Activated T-helper 2 cell treated with anti-CD3 and anti-CD28 coated beads, Interferon-gamma antibody, Interleukin-2, Interleukin-4, amounts not matched to agents 10 μg/mL and 5 μg/mL and 100 μg/mL, durations not matched to agents 14 hours and 24 hours and 36 hours (primary cell): ENCODE measurements around the gene WWOX. TPM values are rescaled to one million over a fixed set of nuclear protein-coding genes. Genes with fewer than 3 reads are reported as not detected.
"Not testable (repeated sequence)": the region's sequence is repeated elsewhere in the genome, so short reads cannot be mapped to it uniquely, and the experiment has no call there.

Source experiments
- DNase-seq: peaks from one replicate; pipeline ENCODE4 v3.0.0; 2021; ENCODE audit warnings: low spot score
- H3K27ac Mint-ChIP-seq: one replicate; pipeline ENCODE4 v1.8.0; 2021; ENCODE audit warnings: mixed read lengths
- H3K27me3 Mint-ChIP-seq: one replicate; pipeline ENCODE4 v1.8.0; 2021; ENCODE audit warnings: low read depth, mixed read lengths
- H3K36me3 Mint-ChIP-seq: one replicate; pipeline ENCODE4 v1.8.0; 2021; ENCODE audit warnings: low read depth, mixed read lengths
- H3K4me1 Mint-ChIP-seq: one replicate; pipeline ENCODE4 v1.8.0; 2021; ENCODE audit warnings: low read depth, mixed read lengths
- H3K4me3 Mint-ChIP-seq: one replicate; pipeline ENCODE4 v1.8.0; 2021; ENCODE audit warnings: low read depth, mild to moderate bottlenecking, moderate library complexity, mixed read lengths
- H3K9me3 Mint-ChIP-seq: one replicate; pipeline ENCODE4 v1.8.0; 2021; ENCODE audit warnings: mixed read lengths
- intact Hi-C: fragments of 100-400 bp; cut with micrococcal nuclease; formaldehyde crosslinking; loops from one replicate; pipeline ENCODE4 v1.15.1; 2023
- total RNA-seq: library from RNA; stranded (reverse); gene quantifications from 2 replicates; pipeline ENCODE4 v1.2.3, GENCODE V29; 2022

Gene WWOX
- total RNA-seq, 1 donor from 2014 or later = 19.0 TPM

- Mint-ChIP-seq H3K9me3 (peaks cover 18% of the 10 kb centered on the region), H3K27ac (no peak overlapping the region), H3K4me3 (no peak overlapping the region), H3K4me1 (peaks cover 41% of the 10 kb centered on the region), H3K36me3 (peaks cover 9% of the 10 kb centered on the region), H3K27me3 (no peaks in the 10 kb centered on the region)
- intact Hi-C loops = no loop called here
- no peak for DNase-seq
These were observed 1113.8 kb downstream of the WWOX start for GRCh38 chr16:79213214-79213613.

DNA sequence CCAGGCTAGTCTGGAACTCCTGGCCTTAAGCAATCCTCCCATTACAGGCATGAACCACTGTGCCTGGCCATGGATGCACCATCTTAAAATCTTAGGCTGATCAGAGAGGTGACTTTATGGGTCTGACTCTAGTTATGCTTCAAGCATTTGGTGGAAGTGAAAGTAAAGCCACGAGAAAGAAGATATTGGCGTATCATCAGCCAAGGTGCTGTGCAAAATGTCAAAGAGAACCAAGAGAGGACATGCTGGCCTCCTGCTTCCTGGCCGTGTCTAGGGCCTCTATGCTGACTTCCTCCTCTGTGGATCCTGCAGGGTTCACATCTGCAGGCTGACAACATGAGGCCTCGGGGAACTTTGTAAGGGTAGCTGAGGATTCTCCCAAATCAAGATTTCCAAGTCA, 1115.8 kb downstream of the WWOX start:
- Mint-ChIP-seq H3K4me1 (peaks cover 41% of the 10 kb centered on the region), H3K36me3 (peaks cover 9% of the 10 kb centered on the region), H3K27ac (no peak overlapping the region), H3K27me3 (no peaks in the 10 kb centered on the region), H3K9me3 (peaks cover 18% of the 10 kb centered on the region), H3K4me3 (no peak overlapping the region)
- no peak for DNase-seq
- intact Hi-C loops = loop anchor here (5.0 kb wide), 5 partner anchors 33 to 438 kb away; partner anchors contain the start of gene MAF

DNA sequence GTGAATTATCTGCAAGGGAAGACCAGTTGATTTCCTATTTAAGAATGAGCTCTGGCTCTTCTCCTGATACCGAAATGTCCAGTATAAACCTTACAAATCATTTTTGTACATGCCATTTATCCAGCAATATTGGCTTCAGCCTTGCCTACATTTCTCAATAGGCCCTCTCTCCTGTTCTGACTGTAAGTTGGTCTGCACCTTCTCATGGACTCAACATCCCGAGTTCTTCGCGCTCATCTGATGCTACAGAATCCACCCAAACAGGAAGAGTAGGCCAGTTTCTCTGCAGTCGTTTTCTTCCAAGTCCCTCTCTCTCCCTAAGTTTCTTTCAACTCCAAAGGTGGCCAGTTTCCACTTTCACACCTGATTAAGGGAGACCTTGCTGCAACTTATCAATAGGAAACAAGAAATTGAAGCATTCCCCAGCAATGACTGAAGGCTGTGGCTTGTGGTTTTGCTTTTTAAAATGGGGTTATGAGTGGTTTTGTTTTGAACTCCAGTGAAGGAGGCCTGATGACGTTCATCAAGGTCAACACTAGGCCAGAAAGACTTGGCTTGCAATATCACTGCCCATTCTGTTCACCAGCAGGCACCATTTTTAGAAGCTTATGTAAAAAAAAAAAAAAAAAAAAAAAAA, 1118.0 kb downstream of the WWOX start:
- no peaks in the 10 kb centered on the region for H3K27me3 Mint-ChIP-seq
- DNase-seq = peak; percentile 34
- H3K9me3 Mint-ChIP-seq = peaks cover 18% of the 10 kb centered on the region
- peaks cover 32% of the 10 kb centered on the region for H3K4me1 Mint-ChIP-seq
- intact Hi-C loops = loop anchor here (1.0 to 5.0 kb wide), 8 partner anchors 35 to 440 kb away; partner anchors contain the start of gene MAF
- H3K4me3 Mint-ChIP-seq = no peak overlapping the region
- peak overlapping the region; percentile 13 for H3K27ac Mint-ChIP-seq
- peaks cover 9% of the 10 kb centered on the region for H3K36me3 Mint-ChIP-seq

GRCh38 chr16:79218351-79218750, 1118.9 kb downstream of the WWOX start:
- peak overlapping the region; percentile 43 for H3K27ac Mint-ChIP-seq
- peaks cover 30% of the 10 kb centered on the region for H3K4me1 Mint-ChIP-seq
- peaks cover 5% of the 10 kb centered on the region for H3K27me3 Mint-ChIP-seq
- H3K36me3 Mint-ChIP-seq = peaks cover 9% of the 10 kb centered on the region
- intact Hi-C loops = loop anchor here (5.0 kb wide), 5 partner anchors 36 to 441 kb away; partner anchors contain the start of gene MAF
- no peak for DNase-seq
- no peak overlapping the region for H3K4me3 Mint-ChIP-seq
- H3K9me3 Mint-ChIP-seq = peaks cover 18% of the 10 kb centered on the region

GRCh38 chr16:79225994-79226393, 1126.5 kb downstream of the WWOX start:
- H3K27me3 Mint-ChIP-seq = peaks cover 17% of the 10 kb centered on the region
- intact Hi-C loops, H3K4me1 Mint-ChIP-seq, H3K27ac Mint-ChIP-seq, H3K9me3 Mint-ChIP-seq, H3K4me3 Mint-ChIP-seq, DNase-seq, H3K36me3 Mint-ChIP-seq: not testable (repeated sequence)

DNA sequence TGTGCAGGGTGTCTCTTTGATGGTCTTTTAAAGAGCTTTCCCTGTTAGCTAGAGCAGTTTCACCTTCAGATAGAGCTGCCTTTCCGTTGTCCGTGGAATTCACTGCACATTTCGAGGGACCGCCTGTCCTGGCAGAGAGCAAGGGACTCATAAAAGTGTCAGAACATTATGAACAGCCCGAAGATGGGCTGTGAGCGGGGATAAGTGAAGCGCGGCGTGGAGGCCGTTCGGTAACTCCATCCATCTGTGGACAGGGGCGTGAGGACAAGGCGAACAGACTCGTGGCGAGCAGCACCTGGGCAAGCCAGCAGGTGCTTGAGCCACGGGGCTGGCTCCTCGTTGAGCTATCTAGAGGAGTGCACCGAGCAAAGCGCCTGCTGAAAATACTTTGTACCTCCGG, 1129.9 kb downstream of the WWOX start:
- H3K4me3 Mint-ChIP-seq = no peak overlapping the region
- peaks cover 10% of the 10 kb centered on the region for H3K27me3 Mint-ChIP-seq
- H3K27ac Mint-ChIP-seq = no peak overlapping the region
- H3K9me3 Mint-ChIP-seq = peaks cover 9% of the 10 kb centered on the region
- intact Hi-C loops = no loop called here
- H3K36me3 Mint-ChIP-seq = no peaks in the 10 kb centered on the region
- no peak for DNase-seq
- no peaks in the 10 kb centered on the region for H3K4me1 Mint-ChIP-seq

DNA sequence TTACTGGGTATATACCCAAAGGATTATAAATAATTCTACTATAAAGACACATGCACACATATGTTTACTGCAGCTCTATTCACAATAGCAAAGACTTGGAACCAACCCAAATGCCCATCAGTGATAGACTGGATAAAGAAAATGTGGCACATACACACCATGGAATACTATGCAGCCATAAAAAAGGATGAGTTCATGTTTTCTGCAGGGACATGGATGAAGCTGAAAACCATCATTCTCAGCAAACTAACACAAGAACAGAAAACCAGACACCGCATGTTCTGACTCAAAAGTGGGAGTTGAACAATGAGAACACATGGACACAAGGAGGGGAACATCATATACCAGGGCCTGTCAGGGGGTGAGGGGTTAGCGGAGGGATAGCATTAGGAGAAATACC, 1146.2 kb downstream of the WWOX start:
- H3K27ac Mint-ChIP-seq, DNase-seq, H3K4me3 Mint-ChIP-seq, intact Hi-C loops, H3K36me3 Mint-ChIP-seq, H3K4me1 Mint-ChIP-seq: not testable (repeated sequence)
- H3K27me3 Mint-ChIP-seq = peaks cover 16% of the 10 kb centered on the region
- peaks cover 16% of the 10 kb centered on the region for H3K9me3 Mint-ChIP-seq

DNA sequence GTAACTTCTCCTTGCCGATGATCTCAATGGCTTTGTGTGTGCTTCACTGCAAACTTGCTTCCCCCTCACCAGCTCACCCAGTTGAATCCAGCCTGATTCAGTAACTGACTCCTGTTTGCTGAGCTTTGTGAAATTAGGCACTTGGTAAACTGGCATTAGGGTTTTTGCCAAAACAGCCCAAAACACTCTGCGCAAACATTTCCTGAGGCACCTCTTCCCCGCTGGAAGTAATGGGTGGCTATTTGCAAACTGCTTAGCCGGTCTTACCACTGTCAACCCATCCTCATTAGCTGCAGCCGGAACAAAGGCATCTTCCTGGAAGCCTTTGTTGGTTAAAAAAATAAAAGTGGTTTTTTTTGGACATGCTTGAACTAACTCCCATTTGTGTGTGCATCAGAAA, 1147.9 kb downstream of the WWOX start:
- intact Hi-C loops = no loop called here
- no peak overlapping the region for H3K27ac Mint-ChIP-seq
- DNase-seq = no peak
- no peaks in the 10 kb centered on the region for H3K36me3 Mint-ChIP-seq
- no peaks in the 10 kb centered on the region for H3K4me1 Mint-ChIP-seq
- no peak overlapping the region for H3K4me3 Mint-ChIP-seq
- H3K27me3 Mint-ChIP-seq = peaks cover 15% of the 10 kb centered on the region
- peaks cover 11% of the 10 kb centered on the region for H3K9me3 Mint-ChIP-seq

DNA sequence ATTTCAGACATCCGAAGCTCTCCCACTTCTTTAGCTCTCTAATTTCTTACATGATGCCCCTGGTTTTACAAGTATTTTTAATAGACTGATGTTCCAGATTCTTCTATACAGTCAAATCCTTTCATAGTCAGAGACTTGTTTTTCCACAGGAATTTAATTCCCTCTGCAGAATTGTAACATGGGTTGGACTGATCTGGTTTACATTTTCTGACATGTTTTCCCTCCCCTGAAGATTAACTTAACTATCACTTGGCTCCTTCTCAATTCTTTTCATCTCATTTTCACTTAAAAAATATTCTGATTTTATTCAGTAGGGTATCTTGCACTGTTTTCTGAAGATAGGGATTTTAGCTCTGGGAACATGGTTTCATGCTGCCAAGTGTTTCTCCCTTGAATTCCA, 1148.9 kb downstream of the WWOX start:
- H3K9me3 Mint-ChIP-seq = peaks cover 6% of the 10 kb centered on the region
- DNase-seq = no peak
- H3K36me3 Mint-ChIP-seq = no peaks in the 10 kb centered on the region
- H3K4me1 Mint-ChIP-seq = no peaks in the 10 kb centered on the region
- intact Hi-C loops = no loop called here
- H3K4me3 Mint-ChIP-seq = no peak overlapping the region
- H3K27me3 Mint-ChIP-seq = peaks cover 9% of the 10 kb centered on the region
- no peak overlapping the region for H3K27ac Mint-ChIP-seq

- no peak for DNase-seq
- Mint-ChIP-seq H3K36me3 (no peaks in the 10 kb centered on the region), H3K4me3 (no peak overlapping the region), H3K9me3 (no peaks in the 10 kb centered on the region), H3K27ac (no peak overlapping the region), H3K4me1 (no peaks in the 10 kb centered on the region), H3K27me3 (peaks cover 4% of the 10 kb centered on the region)
- intact Hi-C loops = no loop called here
These were observed 1151.1 kb downstream of the WWOX start for GRCh38 chr16:79250502-79251098.

DNA sequence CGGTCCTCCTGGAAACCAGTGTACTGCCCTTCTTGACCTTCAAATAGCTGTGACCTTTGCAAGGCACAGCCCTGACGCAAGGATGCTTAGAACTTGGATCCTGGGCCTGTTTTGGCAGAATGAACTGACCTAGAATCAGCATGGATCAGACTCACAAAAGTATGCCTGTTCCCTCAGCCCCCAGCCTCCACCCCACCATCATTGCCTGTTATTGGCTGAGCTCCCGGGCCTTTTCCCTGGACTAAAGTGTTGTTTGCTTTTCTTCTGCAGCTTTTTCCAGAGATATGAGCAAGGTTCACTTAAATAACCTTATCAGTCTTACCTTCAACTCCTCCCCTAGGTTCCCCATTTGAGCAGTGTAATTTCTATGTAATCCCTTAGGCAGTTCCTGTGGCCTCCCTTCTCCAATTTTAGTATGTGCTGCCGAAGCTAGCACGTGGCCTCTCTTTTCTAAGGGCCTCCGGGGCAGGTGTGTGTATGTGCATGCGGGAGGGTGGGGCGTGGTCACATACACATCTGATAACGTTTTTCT, 1153.7 kb downstream of the WWOX start:
- H3K36me3 Mint-ChIP-seq = no peaks in the 10 kb centered on the region

DNA sequence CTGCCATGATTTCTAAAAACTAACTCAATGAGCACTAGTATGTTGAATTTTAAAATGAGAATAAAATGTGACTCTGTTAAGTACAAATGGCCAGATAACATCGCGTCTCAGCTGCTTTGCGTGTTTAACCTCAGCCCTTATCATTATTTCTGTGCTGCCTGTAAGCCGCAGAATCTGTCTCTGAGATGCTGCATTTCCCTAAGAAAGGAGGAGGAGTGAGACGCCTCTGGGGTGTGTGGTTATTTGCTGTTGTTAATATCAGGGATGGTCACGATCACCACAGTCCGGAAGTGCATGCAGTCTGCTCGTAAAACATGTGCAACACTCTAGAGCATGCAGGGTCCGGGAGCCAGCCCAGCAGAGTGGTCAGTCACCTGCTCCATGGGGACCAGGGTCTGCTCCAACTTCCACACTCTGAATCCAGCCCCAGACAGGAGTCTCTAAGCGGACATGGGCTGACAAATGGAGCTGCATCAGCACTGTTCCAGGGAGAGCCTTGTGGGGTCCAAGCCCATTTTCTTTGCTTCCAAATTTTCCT, 1158.6 kb downstream of the WWOX start:
- Mint-ChIP-seq H3K9me3 (no peaks in the 10 kb centered on the region), H3K36me3 (no peaks in the 10 kb centered on the region), H3K27ac (no peak overlapping the region), H3K4me1 (peaks cover 37% of the 10 kb centered on the region), H3K27me3 (no peaks in the 10 kb centered on the region), H3K4me3 (no peak overlapping the region)
- intact Hi-C loops = no loop called here
- no peak for DNase-seq

More for the DNA sequence above, 1153.7 kb downstream of the WWOX start:
- no peak overlapping the region for H3K4me3 Mint-ChIP-seq
- H3K27me3 Mint-ChIP-seq = peaks cover 4% of the 10 kb centered on the region
- intact Hi-C loops = no loop called here
- no peak overlapping the region for H3K27ac Mint-ChIP-seq
- H3K4me1 Mint-ChIP-seq = peaks cover 9% of the 10 kb centered on the region
- DNase-seq = no peak
- no peaks in the 10 kb centered on the region for H3K9me3 Mint-ChIP-seq

DNA sequence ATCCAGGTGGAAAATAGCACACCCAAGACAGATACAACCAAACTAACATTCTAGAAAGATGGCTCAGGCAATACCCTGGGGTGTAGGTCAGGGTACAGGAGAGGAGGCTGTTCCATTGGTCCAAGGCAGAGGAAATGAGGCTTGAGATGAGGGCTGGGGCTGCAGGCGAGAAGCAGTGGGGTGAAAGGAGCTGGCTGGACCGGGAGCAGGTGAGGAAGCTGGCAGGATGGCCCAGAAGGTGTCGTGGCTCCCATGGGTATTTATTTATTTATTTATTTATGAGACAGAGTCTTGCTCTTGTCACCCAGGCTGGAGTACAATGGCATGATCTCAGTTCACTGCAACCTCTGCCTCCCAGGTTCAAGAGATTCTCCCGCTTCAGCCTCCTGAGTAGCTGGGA, 1161.4 kb downstream of the WWOX start:
- DNase-seq, H3K4me3 Mint-ChIP-seq, H3K27me3 Mint-ChIP-seq, H3K36me3 Mint-ChIP-seq, intact Hi-C loops, H3K9me3 Mint-ChIP-seq: not testable (repeated sequence)
- peaks cover 64% of the 10 kb centered on the region for H3K4me1 Mint-ChIP-seq
- H3K27ac Mint-ChIP-seq = peak overlapping the region; percentile 19
